ENCODE measurements around the gene ZBTB20. TPM values are rescaled to one million over a fixed set of nuclear protein-coding genes. Genes with fewer than 3 reads are reported as not detected.
"Not testable (repeated sequence)": the region's sequence is repeated elsewhere in the genome, so short reads cannot be mapped to it uniquely, and the experiment has no call there.

Gene ZBTB20
- 18.3 and 26.4 TPM in 2 replicates for total RNA-seq (2014; rRNA removed)
- 3.8 TPM for polyA plus RNA-seq (2012)

GRCh38 chr3:115146418-115147328 lies at the start of gene ZBTB20:
Gene ZBTB20, minus strand, starts transcription at chr3:115147288.
- DNase-seq (ENCODE audit: low read depth): peak; percentile 72

- peak; percentile 48 for DNase-seq (ENCODE audit: low read depth)
Measured at GRCh38 chr3:115194476-115194875, 47.4 kb upstream of the ZBTB20 start.

- no peak for DNase-seq (ENCODE audit: low read depth)
Measured at GRCh38 chr3:115190747-115191146, 43.7 kb upstream of the ZBTB20 start.

GRCh38 chr3:115187149-115187757 lies 40.2 kb upstream of the ZBTB20 start:
- no peak for DNase-seq (ENCODE audit: low read depth)

GRCh38 chr3:115186351-115187148 lies 39.5 kb upstream of the ZBTB20 start:
- peak; percentile 30 for DNase-seq (ENCODE audit: low read depth)

GRCh38 chr3:115184859-115185572 lies 37.9 kb upstream of the ZBTB20 start:
- not testable (repeated sequence) for DNase-seq (ENCODE audit: low read depth)

GRCh38 chr3:115178930-115179329 lies 31.8 kb upstream of the ZBTB20 start:
- DNase-seq (ENCODE audit: low read depth): not testable (repeated sequence)

- no peak for DNase-seq (ENCODE audit: low read depth)
Measured at GRCh38 chr3:115169808-115170207, 22.7 kb upstream of the ZBTB20 start.

GRCh38 chr3:115165701-115166100 lies 18.6 kb upstream of the ZBTB20 start:
- no peak for DNase-seq (ENCODE audit: low read depth)

- no peak for DNase-seq (ENCODE audit: low read depth)
Measured at GRCh38 chr3:115165266-115165665, 18.2 kb upstream of the ZBTB20 start.

GRCh38 chr3:115164374-115165221 lies 17.5 kb upstream of the ZBTB20 start:
- DNase-seq (ENCODE audit: low read depth): no peak

GRCh38 chr3:115162759-115163158 lies 15.7 kb upstream of the ZBTB20 start:
- DNase-seq (ENCODE audit: low read depth): no peak

GRCh38 chr3:115161866-115162265 lies 14.8 kb upstream of the ZBTB20 start:
- no peak for DNase-seq (ENCODE audit: low read depth)

GRCh38 chr3:115161168-115161834 lies 14.2 kb upstream of the ZBTB20 start:
- no peak for DNase-seq (ENCODE audit: low read depth)

GRCh38 chr3:115160295-115160694 lies 13.2 kb upstream of the ZBTB20 start:
- DNase-seq (ENCODE audit: low read depth): no peak

- DNase-seq (ENCODE audit: low read depth): no peak
Measured at GRCh38 chr3:115156046-115156654, 9.1 kb upstream of the ZBTB20 start.

GRCh38 chr3:115154611-115155010 lies 7.5 kb upstream of the ZBTB20 start:
- DNase-seq (ENCODE audit: low read depth): no peak

- DNase-seq (ENCODE audit: low read depth): no peak
Measured at GRCh38 chr3:115151921-115152320, 4.8 kb upstream of the ZBTB20 start.

GRCh38 chr3:115148142-115148790 lies 1.2 kb upstream of the ZBTB20 start:
- peak; percentile 12 for DNase-seq (ENCODE audit: low read depth)
